OCI-LY3 (cell line): ENCODE measurements around the gene SLC26A11.

ENCODE experiments used
- EZH2phosphoT487 ChIP-seq: fragments of 200-600 bp; shearing (Covaris generic); IDR thresholded peaks from 2 replicates; pipeline ENCODE4 v1.6.1; 2018; ENCODE audit warnings: antibody characterized with exemption, mixed run types, low read depth
- TF ChIP-seq, protein P1 (sequence below): fragments of 200-600, 300-600 bp; sonication (generic); IDR thresholded peaks from 2 replicates; pipeline ENCODE4 v1.5.1; 2014; ENCODE audit warnings: antibody characterized with exemption, low read length, low read depth

DNA sequence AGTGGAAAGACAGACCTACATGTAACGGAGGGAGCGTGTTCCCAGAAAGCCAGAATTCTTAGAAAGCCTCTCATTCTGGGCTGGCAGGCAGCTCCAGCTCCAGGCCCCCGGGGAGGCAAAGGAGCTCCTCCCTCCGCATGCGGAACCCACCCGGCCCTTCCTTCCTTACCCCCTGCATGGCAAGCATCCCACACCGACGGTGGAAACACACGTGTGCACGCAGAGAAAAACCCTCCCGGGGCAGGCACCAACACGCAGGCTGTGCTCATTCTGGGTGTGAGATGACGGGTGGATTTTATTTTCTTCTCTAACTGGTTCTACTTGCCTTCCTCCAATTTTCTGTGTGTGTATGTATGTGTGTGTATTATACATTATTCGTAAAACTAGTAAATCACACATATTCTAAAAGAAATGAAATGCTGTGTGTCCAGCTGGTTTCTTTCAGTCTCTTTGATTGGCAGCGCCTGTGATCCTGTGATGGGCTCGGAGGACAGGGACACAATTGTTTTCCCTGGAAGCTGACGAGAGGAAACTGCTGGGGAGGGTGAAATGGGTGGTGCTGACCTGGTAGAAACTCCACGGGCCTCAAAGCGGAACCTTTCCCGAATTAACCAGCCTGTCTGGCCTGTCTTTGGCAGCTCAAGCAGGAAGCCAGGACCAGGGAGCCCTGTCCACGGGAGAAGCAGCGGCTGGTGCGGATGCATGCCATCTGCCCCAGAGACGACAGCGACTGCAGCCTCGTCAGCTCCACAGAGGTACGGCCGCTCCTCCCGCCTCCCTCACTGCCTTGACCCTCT is 28.2 kb upstream of the SLC26A11 start:
- TF ChIP-seq, protein P1, sequence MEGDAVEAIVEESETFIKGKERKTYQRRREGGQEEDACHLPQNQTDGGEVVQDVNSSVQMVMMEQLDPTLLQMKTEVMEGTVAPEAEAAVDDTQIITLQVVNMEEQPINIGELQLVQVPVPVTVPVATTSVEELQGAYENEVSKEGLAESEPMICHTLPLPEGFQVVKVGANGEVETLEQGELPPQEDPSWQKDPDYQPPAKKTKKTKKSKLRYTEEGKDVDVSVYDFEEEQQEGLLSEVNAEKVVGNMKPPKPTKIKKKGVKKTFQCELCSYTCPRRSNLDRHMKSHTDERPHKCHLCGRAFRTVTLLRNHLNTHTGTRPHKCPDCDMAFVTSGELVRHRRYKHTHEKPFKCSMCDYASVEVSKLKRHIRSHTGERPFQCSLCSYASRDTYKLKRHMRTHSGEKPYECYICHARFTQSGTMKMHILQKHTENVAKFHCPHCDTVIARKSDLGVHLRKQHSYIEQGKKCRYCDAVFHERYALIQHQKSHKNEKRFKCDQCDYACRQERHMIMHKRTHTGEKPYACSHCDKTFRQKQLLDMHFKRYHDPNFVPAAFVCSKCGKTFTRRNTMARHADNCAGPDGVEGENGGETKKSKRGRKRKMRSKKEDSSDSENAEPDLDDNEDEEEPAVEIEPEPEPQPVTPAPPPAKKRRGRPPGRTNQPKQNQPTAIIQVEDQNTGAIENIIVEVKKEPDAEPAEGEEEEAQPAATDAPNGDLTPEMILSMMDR = no peak
- no peak for TF ChIP-seq EZH2phosphoT487
